Activated CD8-positive, alpha-beta T cell treated with anti-CD3 and anti-CD28 coated beads, Interleukin-2, amount 10 ng/mL, durations not matched to agents 7 days and 5 days (primary cell): ENCODE measurements around the gene PHF1. TPM values are rescaled to one million over a fixed set of nuclear protein-coding genes. Genes with fewer than 3 reads are reported as not detected.
A peak's percentile ranks its signal among the peaks of the same experiment; 100 is the strongest.
"Not testable (repeated sequence)": the region's sequence is repeated elsewhere in the genome, so short reads cannot be mapped to it uniquely, and the experiment has no call there.

Source experiments
- ATAC-seq: fragments of 150-1000 bp; cut with Tn5 transposase; one replicate; pipeline ENCODE4 v1.10.0; 2021; ENCODE audit warnings: moderate library complexity
- CTCF ChIA-PET: fragments of 350-600 bp; sonication (Branson Sonifier 250); formaldehyde crosslinking; loops from one replicate; lab custom pipeline; 2021; ENCODE audit warnings: antibody characterized with exemption; lab: Charles Lee
- POLR2A ChIA-PET: fragments of 350-600 bp; sonication (Branson Sonifier 250); formaldehyde crosslinking; loops from one replicate; lab custom pipeline; 2021; ENCODE audit warnings: antibody characterized with exemption; lab: Charles Lee
- DNase-seq: peaks from one replicate; pipeline ENCODE4 v3.0.0-alpha.2; 2020
- H3K27ac Mint-ChIP-seq: one replicate; pipeline ENCODE4 v1.8.0; 2021; ENCODE audit warnings: mild to moderate bottlenecking, mixed read lengths
- H3K27me3 Mint-ChIP-seq: one replicate; pipeline ENCODE4 v1.8.0; 2021; ENCODE audit warnings: low read depth, mixed read lengths
- H3K36me3 Mint-ChIP-seq: one replicate; pipeline ENCODE4 v1.8.0; 2021; ENCODE audit warnings: low read depth, mixed read lengths
- H3K4me1 Mint-ChIP-seq: one replicate; pipeline ENCODE4 v1.8.0; 2021; ENCODE audit warnings: low read depth, mixed read lengths
- H3K4me3 Mint-ChIP-seq: one replicate; pipeline ENCODE4 v1.8.0; 2021; ENCODE audit warnings: mild to moderate bottlenecking, mixed read lengths
- H3K9me3 Mint-ChIP-seq: one replicate; pipeline ENCODE4 v1.8.0; 2022; ENCODE audit warnings: mixed read lengths; ENCODE audit not compliant: insufficient read depth
- total RNA-seq, 2 experiments: library from RNA; stranded (reverse); gene quantifications; one replicate each; pipeline ENCODE4 v1.2.3, GENCODE V29; 2021

The PHF1 gene
- total RNA-seq, result 10 to 100 TPM; 35.9 to 36.5 TPM

- Mint-ChIP-seq H3K27ac (peak within 1 kb of the TSS; percentile 97), H3K27me3 (no peaks in the 10 kb centered on the region), H3K4me3 (peak within 1 kb of the TSS; percentile 81), H3K36me3 (peaks cover 64% of the 10 kb centered on the region), H3K9me3 (no peaks in the 10 kb centered on the region), H3K4me1 (peaks cover 53% of the 10 kb centered on the region)
- ATAC-seq (peak; percentile 62), DNase-seq (no peak)
- CTCF ChIA-PET, result interaction anchor here (1.2 kb wide), 1 partner anchor 93 kb away, joined by 3 read pairs; the partner anchor contains the start of gene ZBTB22
- POLR2A ChIA-PET, result interaction anchor here (0.7 to 1.6 kb wide), 9 partner anchors 8 to 160 kb away, joined by 3 to 9 read pairs (median 4); partner anchors contain the start of genes KIFC1, ZBTB22 and ZBTB9
Measured at GRCh38 chr6:33410711-33411631, at the start of gene PHF1. PHF1 (plus strand) TSS chr6:33411014; CDS start chr6:33412264, 1,250 bp downstream.

GRCh38 chr6:33363486-33363885, 47.3 kb upstream of the PHF1 start:
- H3K36me3 Mint-ChIP-seq, H3K27ac Mint-ChIP-seq, H3K4me3 Mint-ChIP-seq, H3K4me1 Mint-ChIP-seq, H3K27me3 Mint-ChIP-seq, POLR2A ChIA-PET, ATAC-seq, DNase-seq, H3K9me3 Mint-ChIP-seq: not testable (repeated sequence)
- CTCF ChIA-PET, result interaction anchor here (1.2 kb wide), 1 partner anchor 27 kb away, joined by 4 read pairs; no protein-coding TSS in a partner anchor

- peak overlapping the region; percentile 61 for H3K27ac Mint-ChIP-seq
- H3K27me3 Mint-ChIP-seq, ATAC-seq, H3K4me3 Mint-ChIP-seq, H3K4me1 Mint-ChIP-seq, H3K9me3 Mint-ChIP-seq, H3K36me3 Mint-ChIP-seq, DNase-seq, POLR2A ChIA-PET: not testable (repeated sequence)
- CTCF ChIA-PET, result interaction anchor here (0.6 to 1.2 kb wide), 4 partner anchors 10 to 239 kb away, joined by 3 to 4 read pairs (median 4); no protein-coding TSS in a partner anchor
Measured at GRCh38 chr6:33364475-33365205, 46.2 kb upstream of the PHF1 start.

GRCh38 chr6:33365206-33365971, 45.4 kb upstream of the PHF1 start:
- DNase-seq, ATAC-seq, H3K4me3 Mint-ChIP-seq, H3K27ac Mint-ChIP-seq, H3K4me1 Mint-ChIP-seq, H3K36me3 Mint-ChIP-seq, H3K9me3 Mint-ChIP-seq, H3K27me3 Mint-ChIP-seq, POLR2A ChIA-PET: not testable (repeated sequence)
- CTCF ChIA-PET, result interaction anchor here (0.9 to 1.3 kb wide), 2 partner anchors 9 to 25 kb away, joined by 3 to 4 read pairs; no protein-coding TSS in a partner anchor

GRCh38 chr6:33367009-33367714, 43.7 kb upstream of the PHF1 start:
- ATAC-seq (no peak), DNase-seq (no peak)
- Mint-ChIP-seq H3K27ac (no peak overlapping the region), H3K36me3 (no peaks in the 10 kb centered on the region), H3K4me3 (no peak overlapping the region), H3K9me3 (no peaks in the 10 kb centered on the region), H3K4me1 (peaks cover 4% of the 10 kb centered on the region), H3K27me3 (no peaks in the 10 kb centered on the region)
- ChIA-PET CTCF (no interaction called here), POLR2A (no interaction called here)

- DNase-seq, H3K36me3 Mint-ChIP-seq, CTCF ChIA-PET, ATAC-seq, H3K27me3 Mint-ChIP-seq, POLR2A ChIA-PET, H3K27ac Mint-ChIP-seq, H3K9me3 Mint-ChIP-seq, H3K4me1 Mint-ChIP-seq, H3K4me3 Mint-ChIP-seq: not testable (repeated sequence)
Measured at GRCh38 chr6:33367715-33368025, 43.1 kb upstream of the PHF1 start.

GRCh38 chr6:33371901-33372300, 38.9 kb upstream of the PHF1 start:
- H3K4me3 Mint-ChIP-seq, POLR2A ChIA-PET, H3K9me3 Mint-ChIP-seq, H3K36me3 Mint-ChIP-seq, H3K27ac Mint-ChIP-seq, ATAC-seq, H3K27me3 Mint-ChIP-seq, DNase-seq: not testable (repeated sequence)
- CTCF ChIA-PET, result interaction anchor here (0.7 kb wide), 1 partner anchor 197 kb away, joined by 3 read pairs; no protein-coding TSS in a partner anchor
- peaks cover 27% of the 10 kb centered on the region for H3K4me1 Mint-ChIP-seq

GRCh38 chr6:33372526-33373123, 38.2 kb upstream of the PHF1 start:
- H3K9me3 Mint-ChIP-seq, result no peaks in the 10 kb centered on the region
- ATAC-seq, result no peak
- no peak overlapping the region for H3K27ac Mint-ChIP-seq
- no peaks in the 10 kb centered on the region for H3K27me3 Mint-ChIP-seq
- POLR2A ChIA-PET, result no interaction called here
- H3K4me1 Mint-ChIP-seq, result peaks cover 31% of the 10 kb centered on the region
- CTCF ChIA-PET, result interaction anchor here (4.7 kb wide), 1 partner anchor 18 kb away, joined by 20 read pairs; no protein-coding TSS in a partner anchor
- H3K36me3 Mint-ChIP-seq, result no peaks in the 10 kb centered on the region
- H3K4me3 Mint-ChIP-seq, result no peak overlapping the region
- DNase-seq, result no peak

- H3K9me3 Mint-ChIP-seq, result no peaks in the 10 kb centered on the region
- H3K4me3 Mint-ChIP-seq, result peak overlapping the region; percentile 1
- ATAC-seq (no peak), DNase-seq (no peak)
- no peaks in the 10 kb centered on the region for H3K27me3 Mint-ChIP-seq
- CTCF ChIA-PET, result interaction anchor here (0.6 to 4.7 kb wide), 5 partner anchors 9 to 120 kb away, joined by 3 to 20 read pairs (median 4); partner anchors contain the start of gene RGL2
- H3K36me3 Mint-ChIP-seq, result no peaks in the 10 kb centered on the region
- H3K27ac Mint-ChIP-seq, result peak overlapping the region; percentile 77
- POLR2A ChIA-PET, result interaction anchor here (0.6 to 1.6 kb wide), 4 partner anchors 13 to 403 kb away, joined by 3 to 7 read pairs (median 4); no protein-coding TSS in a partner anchor
- H3K4me1 Mint-ChIP-seq, result peaks cover 31% of the 10 kb centered on the region
Measured at GRCh38 chr6:33373960-33374910, 36.6 kb upstream of the PHF1 start.
